Keratinocyte (primary cell): Measurements from ENCODE around the gene ARHGAP19. TPM values are rescaled to one million over a fixed set of nuclear protein-coding genes. Genes with fewer than 3 reads are reported as not detected.

Experiments
- DNase-seq: peaks from one replicate; pipeline ENCODE4 v3.0.0-alpha.2; 2011; ENCODE audit warnings: low read depth, missing footprints, low spot score
- FAIRE-seq: peaks from 2 replicates; lab custom pipeline; 2011; peaks lifted over from hg19 to GRCh38; lab: Jason Lieb, UNC
- H2AFZ ChIP-seq: 2 replicates; pipeline ENCODE4 v1.6.0; 2012; ENCODE audit warnings: low read length, control low read depth, inconsistent platforms; ENCODE audit not compliant: control insufficient read depth
- H3K27ac ChIP-seq: 2 replicates; pipeline ENCODE4 v1.5.1; 2011; ENCODE audit warnings: low read length; ENCODE audit not compliant: control insufficient read depth, insufficient read depth
- H3K27me3 ChIP-seq: 3 replicates; pipeline ENCODE4 v1.6.0; 2011; ENCODE audit warnings: low read length; ENCODE audit not compliant: control insufficient read depth, insufficient read depth; ENCODE audit errors: extremely low read depth
- H3K36me3 ChIP-seq, 2 experiments: 2 replicates in 1 of 2; 3 replicates in 1 of 2; pipeline ENCODE4 v1.5.1; 2011; ENCODE audit warnings: low read length in 2 of 2, mild to moderate bottlenecking in 1 of 2; ENCODE audit not compliant: control insufficient read depth in 2 of 2, insufficient read depth in 2 of 2; ENCODE audit errors: extremely low read depth in 1 of 2
- H3K4me1 ChIP-seq: 3 replicates; pipeline ENCODE4 v1.5.1; 2011; ENCODE audit warnings: low read length; ENCODE audit not compliant: control insufficient read depth, insufficient read depth; ENCODE audit errors: extremely low read depth
- H3K4me2 ChIP-seq: 3 replicates; pipeline ENCODE4 v1.6.0; 2011; ENCODE audit warnings: low read depth, low read length; ENCODE audit not compliant: control insufficient read depth, insufficient read depth; ENCODE audit errors: extremely low read depth
- H3K4me3 ChIP-seq, 3 experiments: fragments of 200-600 bp in 1 of 3; sonication (generic) in 1 of 3; 2 replicates in 2 of 3; 3 replicates in 1 of 3; pipeline ENCODE4 v1.5.1; 2011 to 2016; ENCODE audit warnings: low read length in 3 of 3, mild to moderate bottlenecking in 3 of 3, control low read depth in 2 of 3, inconsistent platforms in 1 of 3, low read depth in 1 of 3, mixed read lengths in 1 of 3, mixed run types in 1 of 3, moderate library complexity in 1 of 3; ENCODE audit not compliant: control insufficient read depth in 2 of 3, insufficient read depth in 2 of 3; ENCODE audit errors: extremely low read depth in 1 of 3
- H3K79me2 ChIP-seq: 2 replicates; pipeline ENCODE4 v1.6.0; 2012; ENCODE audit warnings: low read length; ENCODE audit not compliant: control insufficient read depth, insufficient read depth
- H3K9ac ChIP-seq: 3 replicates; pipeline ENCODE4 v1.6.0; 2011; ENCODE audit warnings: low read length; ENCODE audit not compliant: control insufficient read depth, insufficient read depth; ENCODE audit errors: extremely low read depth
- H3K9me1 ChIP-seq: 3 replicates; pipeline ENCODE4 v1.6.0; 2011; ENCODE audit warnings: low read length; ENCODE audit not compliant: control insufficient read depth, insufficient read depth; ENCODE audit errors: extremely low read depth
- H3K9me3 ChIP-seq: 2 replicates; pipeline ENCODE4 v1.5.1; 2012; ENCODE audit warnings: low read depth, low read length; ENCODE audit not compliant: control insufficient read depth
- H4K20me1 ChIP-seq: 3 replicates; pipeline ENCODE4 v1.6.0; 2011; ENCODE audit warnings: low read length; ENCODE audit not compliant: control insufficient read depth, insufficient read depth; ENCODE audit errors: extremely low read depth
- CTCF ChIP-seq, 3 experiments: IDR thresholded peaks in 1 of 3; conservative IDR thresholded peaks in 1 of 3; optimal IDR thresholded peaks in 1 of 3; 2 replicates in 2 of 3; 3 replicates in 1 of 3; pipeline versions ENCODE3 to v1.5.1; 2011; ENCODE audit warnings: low read length in 3 of 3, mild to moderate bottlenecking in 3 of 3, moderate library complexity in 2 of 3, control low read depth in 1 of 3, inconsistent platforms in 1 of 3; ENCODE audit not compliant: insufficient read depth in 2 of 3; ENCODE audit errors: extremely low read depth in 1 of 3
- EZH2 ChIP-seq: IDR thresholded peaks from one replicate; pipeline ENCODE4 v1.6.1; 2012; ENCODE audit warnings: inconsistent platforms, mild to moderate bottlenecking, low read length, moderate library complexity
- dilution Hi-C: fragments of 300-500 bp; cut with MboI; formaldehyde crosslinking; loops from one replicate; pipeline ENCODE4 v1.7.0; 2020; ENCODE audit warnings: low sequenced_read_pairs; ENCODE audit not compliant: extremely low pct_ligation_motif_present
- polyA plus RNA-seq, 5 experiments: library from polyadenylated mRNA; depleted of rRNA in 3 of 5; stranded (reverse) in 3 of 5; stranded (forward) in 1 of 5; unstranded in 1 of 5; fragments of >200 nt; gene quantifications; 1 replicate in 1 of 5; 2 replicates in 3 of 5; 3 replicates in 1 of 5; pipeline versions ENCODE4 v1.2.1 to v1.2.3, GENCODE V29; 2011 to 2012; ENCODE audit warnings: missing spikeins in 2 of 5, low read depth in 1 of 5, low replicate concordance in 1 of 5

ARHGAP19 gene
- polyA plus RNA-seq, 1 donor (not counting 4 experiments of a cell fraction or from before 2014, with no cell fraction given) = 7.5 TPM

DNA sequence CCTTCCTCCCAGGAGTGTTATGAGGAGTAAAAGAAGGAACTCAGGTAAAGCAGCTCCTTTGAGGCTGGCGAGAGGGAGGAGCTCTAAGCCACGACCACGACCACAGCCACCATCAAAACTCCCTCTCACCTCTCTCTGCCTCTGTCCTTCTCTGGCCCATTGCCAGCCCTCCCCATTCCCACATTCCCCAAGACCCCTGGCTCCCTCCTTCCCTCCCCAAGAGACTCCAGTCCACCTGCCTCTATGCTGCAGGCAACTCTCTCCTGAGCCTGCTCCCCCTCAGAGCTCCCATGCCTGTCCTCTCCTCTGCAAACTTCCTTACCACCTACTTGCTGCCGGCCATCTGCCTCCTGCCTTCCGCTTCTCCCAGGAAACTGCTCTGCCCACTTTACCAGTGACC is 116.2 kb downstream of the ARHGAP19 start:
- Histone ChIP-seq H3K27me3 (peaks cover 43% of the 10 kb centered on the region), H3K36me3 (no peaks in the 10 kb centered on the region), H3K9ac (no peak overlapping the region), H2AFZ (no peak overlapping the region), H3K4me1 (no peaks in the 10 kb centered on the region), H4K20me1 (peaks cover 2% of the 10 kb centered on the region), H3K9me3 (no peaks in the 10 kb centered on the region), H3K4me2 (no peak overlapping the region), H3K4me3 (no peak overlapping the region), H3K27ac (no peak overlapping the region), H3K79me2 (no peaks in the 10 kb centered on the region), H3K9me1 (no peaks in the 10 kb centered on the region)
- dilution Hi-C loops = no loop called here
- FAIRE-seq (no peak), DNase-seq (no peak)
- TF ChIP-seq CTCF (optimal IDR thresholded peaks at IDR 0.05 in 1 of 3, IDR thresholded peaks at IDR 0.05 in 1 of 3, conservative IDR thresholded peaks at IDR 0.05 in 1 of 3; ENCODE audit: extremely low read depth in 1 of 3, insufficient read depth in 2 of 3, low read length in 3 of 3) (no peak), EZH2 (no peak)

- Histone ChIP-seq H3K4me3 (no peak overlapping the region), H3K36me3 (no peaks in the 10 kb centered on the region), H2AFZ (no peak overlapping the region), H3K9me1 (no peaks in the 10 kb centered on the region), H3K79me2 (no peaks in the 10 kb centered on the region), H3K27ac (no peak overlapping the region), H3K4me2 (no peak overlapping the region), H4K20me1 (peaks cover 2% of the 10 kb centered on the region), H3K4me1 (no peaks in the 10 kb centered on the region), H3K27me3 (peaks cover 42% of the 10 kb centered on the region), H3K9ac (no peak overlapping the region), H3K9me3 (no peaks in the 10 kb centered on the region)
- FAIRE-seq = no peak
- TF ChIP-seq EZH2 = no peak
- no peak for TF ChIP-seq CTCF (optimal IDR thresholded peaks at IDR 0.05 in 1 of 3, IDR thresholded peaks at IDR 0.05 in 1 of 3, conservative IDR thresholded peaks at IDR 0.05 in 1 of 3; ENCODE audit: extremely low read depth in 1 of 3, insufficient read depth in 2 of 3, low read length in 3 of 3)
- DNase-seq = no peak
- dilution Hi-C loops = no loop called here
These were observed 116.9 kb downstream of the ARHGAP19 start for GRCh38 chr10:97175586-97175985.
